ENCODE data around the gene AKT1S1.

DNA sequence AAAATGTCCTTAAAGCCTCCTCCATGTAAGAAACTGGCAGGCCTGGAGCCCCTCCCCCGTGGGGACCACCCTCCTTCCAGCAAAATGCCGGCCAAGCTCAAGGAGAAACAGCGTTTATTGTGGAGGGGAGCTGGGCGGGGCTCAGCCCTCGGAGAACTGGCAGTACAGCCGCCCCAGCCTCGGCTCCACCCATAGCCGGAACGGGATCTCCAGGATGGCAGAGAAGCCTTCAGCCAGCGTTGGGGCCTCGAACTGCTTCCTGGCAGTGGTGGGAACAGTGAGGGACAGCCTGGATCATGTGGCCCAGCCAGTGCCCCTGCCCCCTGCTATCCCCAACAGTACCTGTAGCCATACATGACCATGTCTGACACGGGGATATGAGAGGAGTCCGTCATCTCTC lies 16.0 kb downstream of the AKT1S1 start:
- no peak for TF ChIP-seq CTCF (conservative IDR thresholded peaks at IDR 0.05; ENCODE audit: low read depth, low read length)
- no peak for TF ChIP-seq EZH2 (IDR thresholded peaks at IDR 0.05; ENCODE audit: borderline replicate concordance, low read depth, low read length, poor library complexity, severe bottlenecking)
